Skin of body (tissue), 2 donors: Measurements from ENCODE around the gene RBM47. TPM values are rescaled to one million over a fixed set of nuclear protein-coding genes. Genes with fewer than 3 reads are reported as not detected.
"Not testable (repeated sequence)": the region's sequence is repeated elsewhere in the genome, so short reads cannot be mapped to it uniquely, and the experiment has no call there.

ENCODE experiments used
- DNase-seq: peaks from one replicate; lab custom pipeline; 2025; lab: John Stamatoyannopoulos, UW
- total RNA-seq: library from RNA; depleted of rRNA; stranded (reverse); fragments of >200 nt; gene quantifications from one replicate; pipeline ENCODE4 v1.2.3, GENCODE V29; 2014

Gene RBM47
- total RNA-seq: 16.3 TPM

- DNase-seq: no peak
These were observed at the start of gene RBM47 for GRCh38 chr4:40629401-40630334. RBM47 (minus strand) TSS chr4:40629864; CDS start chr4:40438893, 190,971 bp downstream.

DNA sequence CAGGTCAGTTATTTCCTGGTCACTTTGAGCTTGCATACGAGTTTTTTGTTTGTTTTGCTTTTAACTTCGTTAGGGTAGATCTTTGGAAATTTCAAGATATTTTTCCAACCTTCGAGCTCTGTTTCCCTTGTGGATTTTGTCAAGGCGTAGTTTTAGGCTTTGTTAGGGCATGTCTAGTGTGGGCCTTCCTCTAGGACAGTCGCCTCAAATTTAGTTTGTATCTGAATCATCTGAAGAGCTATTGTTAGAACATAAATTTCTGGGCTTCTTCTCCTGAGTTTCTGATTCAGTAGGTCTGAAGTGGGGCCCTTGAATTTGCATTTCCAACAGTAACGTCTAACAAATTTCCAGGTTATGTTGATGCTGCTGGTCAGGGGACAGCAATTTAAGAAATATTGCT, 48.8 kb upstream of the RBM47 start:
- no peak for DNase-seq

- no peak for DNase-seq
These were observed 45.5 kb upstream of the RBM47 start for GRCh38 chr4:40675166-40675565.

- DNase-seq: no peak
These were observed 43.2 kb upstream of the RBM47 start for GRCh38 chr4:40672528-40673522.

GRCh38 chr4:40669504-40669903, 39.8 kb upstream of the RBM47 start:
- no peak for DNase-seq

DNA sequence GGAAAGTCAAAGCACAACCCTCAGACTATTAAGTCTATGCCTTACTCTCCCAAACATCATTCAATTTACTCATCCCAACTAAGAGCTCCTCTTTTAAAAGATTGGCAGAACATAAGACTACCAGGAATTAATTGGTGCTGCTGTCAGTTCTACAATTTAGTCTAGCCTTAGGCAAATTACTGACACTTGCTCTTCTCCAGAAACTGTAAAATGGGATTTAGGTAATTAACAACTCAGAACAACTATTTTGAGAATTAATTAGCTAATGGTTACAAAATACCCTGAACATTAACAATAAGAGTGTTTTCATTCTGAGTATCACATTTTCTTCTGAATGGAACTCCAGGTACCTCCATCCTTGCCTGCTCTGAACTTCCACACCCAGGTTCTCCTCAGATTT, 36.2 kb upstream of the RBM47 start:
- no peak for DNase-seq

GRCh38 chr4:40662962-40663604, 33.4 kb upstream of the RBM47 start:
- DNase-seq: no peak

DNA sequence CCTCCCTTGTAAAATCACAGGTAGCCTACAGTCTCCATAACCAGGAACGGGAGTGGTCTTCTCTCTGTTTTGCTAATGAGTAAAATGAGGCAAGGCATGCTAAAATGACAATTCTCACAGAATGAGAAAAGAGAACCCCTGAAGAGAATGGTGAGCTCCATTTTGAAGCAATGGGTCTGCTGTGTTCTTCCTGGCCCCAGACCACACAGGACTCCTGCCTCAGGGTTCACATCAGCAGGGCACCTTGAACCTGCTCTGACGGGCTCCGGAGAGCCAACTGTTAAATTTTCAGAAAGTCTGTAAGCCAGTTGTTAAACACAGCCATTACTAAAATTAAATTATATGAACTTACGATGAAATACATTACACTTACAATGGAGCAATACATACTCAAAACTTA, 32.1 kb upstream of the RBM47 start:
- DNase-seq: no peak

GRCh38 chr4:40656201-40656863, 26.7 kb upstream of the RBM47 start:
- DNase-seq: no peak

GRCh38 chr4:40651280-40651679, 21.6 kb upstream of the RBM47 start:
- no peak for DNase-seq

GRCh38 chr4:40649321-40649720, 19.7 kb upstream of the RBM47 start:
- no peak for DNase-seq

- no peak for DNase-seq
These were observed 19.1 kb upstream of the RBM47 start for GRCh38 chr4:40648742-40649281.

- peak; percentile 12 for DNase-seq
These were observed 18.5 kb upstream of the RBM47 start for GRCh38 chr4:40648131-40648530.

- DNase-seq: no peak
These were observed 15.9 kb upstream of the RBM47 start for GRCh38 chr4:40645586-40645985.

DNA sequence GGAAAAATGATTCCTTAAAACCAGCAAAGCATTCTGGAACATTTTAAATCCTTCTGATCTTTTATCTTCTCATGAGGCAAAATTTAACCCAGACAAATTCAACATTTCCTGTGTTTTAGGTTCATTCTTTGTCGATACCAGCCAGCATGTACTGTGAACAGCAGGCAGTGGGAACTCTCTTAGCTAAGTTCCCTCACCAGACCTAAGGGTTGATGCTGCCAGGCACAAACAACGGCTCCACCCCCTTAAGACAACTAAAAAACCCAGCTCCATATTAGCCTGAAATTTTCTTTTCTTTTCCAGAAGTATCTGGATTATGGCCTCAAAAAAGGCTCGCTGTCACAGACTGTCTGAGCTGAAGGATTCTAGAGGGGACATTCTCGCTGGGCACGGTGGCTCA, 2.4 kb upstream of the RBM47 start:
- DNase-seq: no peak

GRCh38 chr4:40630335-40631021, 814 bp upstream of the RBM47 start:
- DNase-seq: no peak

GRCh38 chr4:40628888-40629287, 776 bp downstream of the RBM47 start:
- DNase-seq: no peak

- DNase-seq: not testable (repeated sequence)
These were observed 1.3 kb downstream of the RBM47 start for GRCh38 chr4:40628407-40628806.

- DNase-seq: no peak
These were observed 2.1 kb downstream of the RBM47 start for GRCh38 chr4:40627540-40627939.
